Panc1 (cell line): ENCODE measurements around the gene PHOSPHO2. TPM values are rescaled to one million over a fixed set of nuclear protein-coding genes. Genes with fewer than 3 reads are reported as not detected.

Source experiments
- ATAC-seq: fragments of 200-7000 bp; cut with Tn5 transposase; 2 replicates; pipeline ENCODE4 v1.9.1; 2020; ENCODE audit warnings: mild to moderate bottlenecking, moderate library complexity
- BruUV-seq: library from RNA; stranded (reverse); fragments of 400-500 nt; replicated peaks from 2 replicates; lab custom pipeline; 2021; lab: Mats Ljungman, UMichigan
- CTCF ChIA-PET: fragments of 300-600 bp; sonication (Branson Sonifier 250); formaldehyde crosslinking; loops from one replicate; lab custom pipeline; 2022; ENCODE audit warnings: antibody characterized with exemption; lab: Charles Lee
- POLR2A ChIA-PET: fragments of 300-600 bp; sonication (Branson Sonifier 250); formaldehyde crosslinking; loops from one replicate; lab custom pipeline; 2022; ENCODE audit warnings: antibody characterized with exemption; lab: Charles Lee
- DNase-seq: peaks from one replicate; pipeline ENCODE4 v3.0.0-alpha.2; 2010; ENCODE audit warnings: low read depth, low spot score
- H3K27ac ChIP-seq: 2 replicates; pipeline ENCODE4 v1.5.1; 2011; ENCODE audit warnings: mild to moderate bottlenecking, low read length, inconsistent platforms
- H3K27me3 ChIP-seq: fragments of 200-500 bp; sonication (Bioruptor generic); 2 replicates; pipeline ENCODE4 v1.6.0; 2014; ENCODE audit warnings: low read length, inconsistent platforms; ENCODE audit not compliant: control insufficient read depth, insufficient read depth
- H3K36me3 ChIP-seq: fragments of 200-500 bp; sonication (Bioruptor generic); 2 replicates; pipeline ENCODE4 v1.5.1; 2014; ENCODE audit warnings: inconsistent platforms, mild to moderate bottlenecking, low read length, moderate library complexity; ENCODE audit not compliant: control insufficient read depth, insufficient read depth
- H3K4me1 ChIP-seq: 2 replicates; pipeline ENCODE4 v1.5.1; 2011; ENCODE audit warnings: inconsistent platforms, mild to moderate bottlenecking, low read length, moderate library complexity; ENCODE audit not compliant: control insufficient read depth, insufficient read depth
- H3K4me3 ChIP-seq, 2 experiments: 2 replicates each; pipeline ENCODE4 v1.5.1; 2011 to 2012; ENCODE audit warnings: low read depth in 2 of 2, low read length in 2 of 2, mild to moderate bottlenecking in 2 of 2, inconsistent platforms in 1 of 2, moderate library complexity in 1 of 2
- H3K9me3 ChIP-seq: fragments of 200-500 bp; sonication (Bioruptor generic); 2 replicates; pipeline ENCODE4 v1.5.1; 2014; ENCODE audit warnings: low read depth, mild to moderate bottlenecking, inconsistent platforms, low read length, moderate library complexity; ENCODE audit not compliant: control insufficient read depth, insufficient read depth
- POLR2AphosphoS5 ChIP-seq: IDR thresholded peaks from 2 replicates; pipeline ENCODE4 v1.6.1; 2012; ENCODE audit warnings: mild to moderate bottlenecking, low read depth, low read length, moderate library complexity
- SIN3A ChIP-seq: IDR thresholded peaks from 2 replicates; pipeline ENCODE4 v1.6.1; 2012; ENCODE audit warnings: low read depth, mild to moderate bottlenecking, low read length, moderate library complexity, borderline replicate concordance; ENCODE audit not compliant: insufficient read depth
- TCF7L2 ChIP-seq: IDR thresholded peaks from 2 replicates; pipeline ENCODE4 v1.6.1; 2011; ENCODE audit warnings: mild to moderate bottlenecking, low read depth, low read length, inconsistent platforms
- in situ Hi-C: cut with HindIII; loops from 2 replicates; pipeline ENCODE4 v1.10.0; 2016; ENCODE audit warnings: low sequenced_read_pairs, low pct_unique_long_range_greater_than_20kb
- intact Hi-C: fragments of 100-400 bp; cut with micrococcal nuclease; formaldehyde crosslinking; loops from one replicate; pipeline ENCODE4 v1.10.0; 2022; ENCODE audit not compliant: unreplicated experiment
- total RNA-seq: library from RNA; stranded (reverse); gene quantifications from one replicate; pipeline ENCODE4 v1.2.1, GENCODE V29; 2021; ENCODE audit not compliant: unreplicated experiment
- TF ChIP-seq, protein P1 (sequence below): fragments of 450-650 bp; IDR thresholded peaks from 2 replicates; pipeline ENCODE4 v1.5.1; 2017; ENCODE audit warnings: mild to moderate bottlenecking
- TF ChIP-seq, protein P2 (sequence below), 2 experiments: IDR thresholded peaks; 2 replicates each; pipeline ENCODE4 v1.6.1; 2011 to 2012; ENCODE audit warnings: low read depth in 2 of 2, control low read depth in 1 of 2, low read length in 1 of 2, mild to moderate bottlenecking in 1 of 2, moderate library complexity in 1 of 2; ENCODE audit not compliant: insufficient read depth in 1 of 2

PHOSPHO2 gene
- total RNA-seq, 1 experiment from 2014 or later: 6.2 TPM

- Histone ChIP-seq H3K4me3 (no peak overlapping the region), H3K4me1 (no peaks in the 10 kb centered on the region; the same call in 1 of the 2 replicates), H3K36me3 (no peaks in the 10 kb centered on the region), H3K9me3 (no peaks in the 10 kb centered on the region), H3K27ac (no peak overlapping the region), H3K27me3 (no peaks in the 10 kb centered on the region)
- ChIA-PET CTCF (no interaction called here), POLR2A (interaction anchor here (0.5 kb wide), 1 partner anchor 28 kb away, joined by 3 read pairs; no protein-coding TSS in a partner anchor)
- intact Hi-C loops: no loop called here
- in situ Hi-C loops: no loop called here
- TF ChIP-seq, protein P1, sequence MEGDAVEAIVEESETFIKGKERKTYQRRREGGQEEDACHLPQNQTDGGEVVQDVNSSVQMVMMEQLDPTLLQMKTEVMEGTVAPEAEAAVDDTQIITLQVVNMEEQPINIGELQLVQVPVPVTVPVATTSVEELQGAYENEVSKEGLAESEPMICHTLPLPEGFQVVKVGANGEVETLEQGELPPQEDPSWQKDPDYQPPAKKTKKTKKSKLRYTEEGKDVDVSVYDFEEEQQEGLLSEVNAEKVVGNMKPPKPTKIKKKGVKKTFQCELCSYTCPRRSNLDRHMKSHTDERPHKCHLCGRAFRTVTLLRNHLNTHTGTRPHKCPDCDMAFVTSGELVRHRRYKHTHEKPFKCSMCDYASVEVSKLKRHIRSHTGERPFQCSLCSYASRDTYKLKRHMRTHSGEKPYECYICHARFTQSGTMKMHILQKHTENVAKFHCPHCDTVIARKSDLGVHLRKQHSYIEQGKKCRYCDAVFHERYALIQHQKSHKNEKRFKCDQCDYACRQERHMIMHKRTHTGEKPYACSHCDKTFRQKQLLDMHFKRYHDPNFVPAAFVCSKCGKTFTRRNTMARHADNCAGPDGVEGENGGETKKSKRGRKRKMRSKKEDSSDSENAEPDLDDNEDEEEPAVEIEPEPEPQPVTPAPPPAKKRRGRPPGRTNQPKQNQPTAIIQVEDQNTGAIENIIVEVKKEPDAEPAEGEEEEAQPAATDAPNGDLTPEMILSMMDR: no peak
- no peak for TF ChIP-seq POLR2AphosphoS5
- TF ChIP-seq SIN3A: no peak
- TF ChIP-seq TCF7L2: no peak
- TF ChIP-seq, protein P2, sequence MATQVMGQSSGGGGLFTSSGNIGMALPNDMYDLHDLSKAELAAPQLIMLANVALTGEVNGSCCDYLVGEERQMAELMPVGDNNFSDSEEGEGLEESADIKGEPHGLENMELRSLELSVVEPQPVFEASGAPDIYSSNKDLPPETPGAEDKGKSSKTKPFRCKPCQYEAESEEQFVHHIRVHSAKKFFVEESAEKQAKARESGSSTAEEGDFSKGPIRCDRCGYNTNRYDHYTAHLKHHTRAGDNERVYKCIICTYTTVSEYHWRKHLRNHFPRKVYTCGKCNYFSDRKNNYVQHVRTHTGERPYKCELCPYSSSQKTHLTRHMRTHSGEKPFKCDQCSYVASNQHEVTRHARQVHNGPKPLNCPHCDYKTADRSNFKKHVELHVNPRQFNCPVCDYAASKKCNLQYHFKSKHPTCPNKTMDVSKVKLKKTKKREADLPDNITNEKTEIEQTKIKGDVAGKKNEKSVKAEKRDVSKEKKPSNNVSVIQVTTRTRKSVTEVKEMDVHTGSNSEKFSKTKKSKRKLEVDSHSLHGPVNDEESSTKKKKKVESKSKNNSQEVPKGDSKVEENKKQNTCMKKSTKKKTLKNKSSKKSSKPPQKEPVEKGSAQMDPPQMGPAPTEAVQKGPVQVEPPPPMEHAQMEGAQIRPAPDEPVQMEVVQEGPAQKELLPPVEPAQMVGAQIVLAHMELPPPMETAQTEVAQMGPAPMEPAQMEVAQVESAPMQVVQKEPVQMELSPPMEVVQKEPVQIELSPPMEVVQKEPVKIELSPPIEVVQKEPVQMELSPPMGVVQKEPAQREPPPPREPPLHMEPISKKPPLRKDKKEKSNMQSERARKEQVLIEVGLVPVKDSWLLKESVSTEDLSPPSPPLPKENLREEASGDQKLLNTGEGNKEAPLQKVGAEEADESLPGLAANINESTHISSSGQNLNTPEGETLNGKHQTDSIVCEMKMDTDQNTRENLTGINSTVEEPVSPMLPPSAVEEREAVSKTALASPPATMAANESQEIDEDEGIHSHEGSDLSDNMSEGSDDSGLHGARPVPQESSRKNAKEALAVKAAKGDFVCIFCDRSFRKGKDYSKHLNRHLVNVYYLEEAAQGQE (IDR thresholded peaks at IDR 0.05; ENCODE audit: insufficient read depth in 1 of 2, low read depth in 2 of 2, low read length in 1 of 2): no peak
- no peak for DNase-seq
- ATAC-seq: no peak
- no TSS peak for BruUV-seq
These were observed 26.7 kb upstream of the PHOSPHO2 start for GRCh38 chr2:169667583-169667982.

DNA sequence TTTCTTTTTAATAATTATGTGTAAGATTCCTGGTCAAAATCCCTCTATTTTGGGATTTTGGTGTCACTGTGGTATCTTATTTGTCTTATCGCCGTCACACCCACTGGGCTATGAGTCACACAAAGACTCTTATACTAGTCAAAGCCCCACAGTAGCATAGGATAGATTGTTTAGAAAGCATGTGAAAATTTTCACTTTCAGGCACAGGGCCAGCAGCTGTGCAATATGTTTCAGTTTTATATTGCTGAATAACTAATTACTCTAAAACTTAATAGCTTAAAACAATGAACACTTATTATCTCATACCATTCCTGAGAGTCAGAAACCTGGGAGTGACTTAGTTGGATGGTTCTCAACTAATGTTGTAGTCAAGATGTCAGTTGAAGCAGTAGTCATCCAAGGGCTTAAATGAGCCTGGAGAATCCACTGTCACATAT lies 24.0 kb upstream of the PHOSPHO2 start:
- no peaks in the 10 kb centered on the region for H3K27me3 ChIP-seq
- no peak for ATAC-seq
- TF ChIP-seq, protein P2 (IDR thresholded peaks at IDR 0.05; ENCODE audit: insufficient read depth in 1 of 2, low read depth in 2 of 2, low read length in 1 of 2): no peak
- no peak for TF ChIP-seq POLR2AphosphoS5
- TF ChIP-seq TCF7L2: no peak
- no peak for TF ChIP-seq SIN3A
- TF ChIP-seq, protein P1: no peak
- H3K36me3 ChIP-seq: no peaks in the 10 kb centered on the region
- H3K27ac ChIP-seq: no peak overlapping the region
- in situ Hi-C loops: no loop called here
- ChIA-PET POLR2A (no interaction called here), CTCF (no interaction called here)
- intact Hi-C loops: no loop called here
- no TSS peak for BruUV-seq
- H3K9me3 ChIP-seq: no peaks in the 10 kb centered on the region
- H3K4me3 ChIP-seq: no peak overlapping the region
- H3K4me1 ChIP-seq: no peaks in the 10 kb centered on the region
- no peak for DNase-seq
